HEK293 (cell line): ENCODE measurements around the gene HNRNPL.

ENCODE experiments used
- EGR2 ChIP-seq: fragments of 450-650 bp; formaldehyde crosslinking; IDR thresholded peaks from 2 replicates; pipeline ENCODE4 v1.5.1; 2016; ENCODE audit warnings: low read depth, missing biosample characterization, missing genetic modification characterization
- GFI1B ChIP-seq: fragments of 450-650 bp; formaldehyde crosslinking; IDR thresholded peaks from 2 replicates; pipeline ENCODE4 v1.5.1; 2016; ENCODE audit warnings: missing biosample characterization, missing genetic modification characterization
- HOXA7 ChIP-seq: sonication (generic); formaldehyde crosslinking; IDR thresholded peaks from 2 replicates; pipeline ENCODE4 v1.8.1; 2022; ENCODE audit warnings: missing genetic modification reagents, borderline replicate concordance
- KLF10 ChIP-seq: fragments of 450-650 bp; IDR thresholded peaks from 2 replicates; pipeline ENCODE4 v1.5.1; 2018; ENCODE audit warnings: missing biosample characterization, mild to moderate bottlenecking, missing genetic modification characterization
- KLF7 ChIP-seq: fragments of 450-650 bp; formaldehyde crosslinking; IDR thresholded peaks from 2 replicates; pipeline ENCODE4 v1.5.1; 2016; ENCODE audit warnings: missing biosample characterization, missing genetic modification characterization, borderline replicate concordance
- OSR2 ChIP-seq: fragments of 450-650 bp; formaldehyde crosslinking; IDR thresholded peaks from 2 replicates; pipeline ENCODE4 v1.5.1; 2016; ENCODE audit warnings: missing biosample characterization, missing genetic modification characterization
- PRDM10 ChIP-seq: fragments of 450-650 bp; formaldehyde crosslinking; IDR thresholded peaks from 2 replicates; pipeline ENCODE4 v1.5.1; 2016; ENCODE audit warnings: missing biosample characterization, missing genetic modification characterization
- PRDM6 ChIP-seq: fragments of 450-650 bp; formaldehyde crosslinking; IDR thresholded peaks from 2 replicates; pipeline ENCODE4 v1.5.1; 2017; ENCODE audit warnings: missing biosample characterization, missing genetic modification characterization
- REST ChIP-seq: fragments of 450-650 bp; formaldehyde crosslinking; IDR thresholded peaks from 2 replicates; pipeline ENCODE4 v1.5.1; 2016; ENCODE audit warnings: missing biosample characterization, missing genetic modification characterization
- ZNF121 ChIP-seq: fragments of 450-650 bp; formaldehyde crosslinking; IDR thresholded peaks from 2 replicates; pipeline ENCODE4 v1.5.1; 2016; ENCODE audit warnings: missing biosample characterization, missing genetic modification characterization
- ZNF133 ChIP-seq: fragments of 450-650 bp; formaldehyde crosslinking; IDR thresholded peaks from 2 replicates; pipeline ENCODE4 v1.5.1; 2016; ENCODE audit warnings: missing biosample characterization, missing genetic modification characterization
- ZNF211 ChIP-seq: fragments of 450-650 bp; formaldehyde crosslinking; IDR thresholded peaks from 2 replicates; pipeline ENCODE4 v1.5.1; 2016; ENCODE audit warnings: low read depth, missing biosample characterization, missing genetic modification characterization
- ZNF248 ChIP-seq: fragments of 450-650 bp; formaldehyde crosslinking; IDR thresholded peaks from 2 replicates; pipeline ENCODE4 v1.5.1; 2017; ENCODE audit warnings: missing biosample characterization, missing genetic modification characterization
- ZNF26 ChIP-seq: fragments of 450-650 bp; formaldehyde crosslinking; IDR thresholded peaks from 2 replicates; pipeline ENCODE4 v1.5.1; 2016; ENCODE audit warnings: missing biosample characterization, missing genetic modification characterization
- ZNF266 ChIP-seq: fragments of 450-650 bp; formaldehyde crosslinking; IDR thresholded peaks from 2 replicates; pipeline ENCODE4 v1.5.1; 2016; ENCODE audit warnings: missing biosample characterization, missing genetic modification characterization, low read depth
- ZNF280D ChIP-seq: fragments of 450-650 bp; formaldehyde crosslinking; IDR thresholded peaks from 2 replicates; pipeline ENCODE4 v1.5.1; 2016; ENCODE audit warnings: missing biosample characterization, missing genetic modification characterization
- ZNF335 ChIP-seq: fragments of 450-650 bp; formaldehyde crosslinking; conservative IDR thresholded peaks from 2 replicates; pipeline ENCODE4 v1.5.1; 2016; ENCODE audit warnings: missing biosample characterization, missing genetic modification characterization
- ZNF433 ChIP-seq: fragments of 450-650 bp; formaldehyde crosslinking; IDR thresholded peaks from 2 replicates; pipeline ENCODE4 v1.5.1; 2016; ENCODE audit warnings: missing biosample characterization, missing genetic modification characterization, low read depth
- ZNF449 ChIP-seq: fragments of 450-650 bp; formaldehyde crosslinking; IDR thresholded peaks from 2 replicates; pipeline ENCODE4 v1.5.1; 2017; ENCODE audit warnings: missing biosample characterization, mild to moderate bottlenecking, missing genetic modification characterization, moderate library complexity
- ZNF501 ChIP-seq: fragments of 450-650 bp; formaldehyde crosslinking; IDR thresholded peaks from 2 replicates; pipeline ENCODE4 v1.5.1; 2016; ENCODE audit warnings: missing biosample characterization, missing genetic modification characterization
- ZNF521 ChIP-seq: fragments of 450-650 bp; formaldehyde crosslinking; IDR thresholded peaks from 2 replicates; pipeline ENCODE4 v1.5.1; 2017; ENCODE audit warnings: missing biosample characterization, mild to moderate bottlenecking, missing genetic modification characterization
- ZNF555 ChIP-seq: fragments of 450-650 bp; formaldehyde crosslinking; conservative IDR thresholded peaks from 2 replicates; pipeline ENCODE4 v1.5.1; 2017; ENCODE audit warnings: missing biosample characterization, mild to moderate bottlenecking, missing genetic modification characterization, inconsistent platforms
- ZNF560 ChIP-seq: fragments of 450-650 bp; formaldehyde crosslinking; IDR thresholded peaks from 2 replicates; pipeline ENCODE4 v1.5.1; 2017; ENCODE audit warnings: missing biosample characterization, missing genetic modification characterization, borderline replicate concordance
- ZNF776 ChIP-seq: fragments of 450-650 bp; formaldehyde crosslinking; IDR thresholded peaks from 2 replicates; pipeline ENCODE4 v1.5.0; 2017; ENCODE audit warnings: missing biosample characterization, missing genetic modification characterization, borderline replicate concordance

The HNRNPL gene

GRCh38 chr19:38800577-38801347, 49.0 kb downstream of the HNRNPL start (continued):
- TF ChIP-seq ZNF26 (tag by site-specific recombination) (peak; percentile 49; the same call in 1 of the 2 replicates), ZNF248 (peak; percentile 80; the same call in 1 of the 2 replicates), ZNF521 (peak; percentile 73), PRDM6 (tag by site-specific recombination) (no peak), ZNF433 (tag by site-specific recombination) (no peak), ZNF280D (no peak), GFI1B (tag by site-specific recombination) (no peak), ZNF555 (no peak), OSR2 (no peak), ZNF335 (no peak), ZNF121 (no peak), REST (tag by site-specific recombination) (no peak), HOXA7 (no peak), KLF7 (tag by site-specific recombination) (no peak), ZNF776 (tag by site-specific recombination) (0 out of 2 replicates have a peak, but pooled peaks have one; percentile 57), EGR2 (tag by site-specific recombination) (no peak), ZNF133 (0 out of 2 replicates have a peak, but pooled peaks have one; percentile 53), ZNF560 (tag by site-specific recombination) (no peak), ZNF449 (no peak), KLF10 (tag by site-specific recombination) (no peak), ZNF211 (0 out of 2 replicates have a peak, but pooled peaks have one; percentile 17), PRDM10 (tag by site-specific recombination) (no peak), ZNF266 (tag by site-specific recombination) (no peak), ZNF501 (no peak)
